SK-N-SH (cell line): ENCODE results near the gene P4HA1. TPM values are rescaled to one million over a fixed set of nuclear protein-coding genes. Genes with fewer than 3 reads are reported as not detected.

ENCODE experiments used
- CTCF ChIA-PET: fragments of 300-600, 350-600 bp; formaldehyde crosslinking; extraction: SDS; loops from one replicate; lab custom pipeline; 2021; lab: Yijun Ruan, JAX
- POLR2A ChIA-PET: fragments of 350-600 bp; sonication (Branson Sonifier 250); formaldehyde crosslinking; extraction: SDS; loops from one replicate; lab custom pipeline; 2020; ENCODE audit warnings: antibody characterized with exemption, inconsistent platforms; lab: Yijun Ruan, JAX
- DNase-seq: peaks from one replicate; pipeline ENCODE4 v3.0.0; 2012
- H2AFZ ChIP-seq: fragments of 200-600 bp; sonication (generic); 2 replicates; pipeline ENCODE4 v1.8.1; 2016; ENCODE audit warnings: antibody characterized with exemption, mild to moderate bottlenecking, low read depth
- H3F3A ChIP-seq: fragments of 200-600 bp; sonication (generic); replicated peaks from 2 replicates; pipeline ENCODE3; 2016; ENCODE audit warnings: antibody characterized with exemption, mild to moderate bottlenecking; ENCODE audit not compliant: insufficient read depth
- H3K27ac ChIP-seq, 2 experiments: fragments of 200-500 bp in 1 of 2; fragments of 200-600 bp in 1 of 2; sonication (Bioruptor generic) in 1 of 2; sonication (generic), shearing (Covaris generic) in 1 of 2; 2 replicates each; pipeline versions ENCODE4 v1.5.1 to v1.6.1; 2014 to 2016; ENCODE audit warnings: low read depth in 2 of 2, inconsistent platforms in 1 of 2, low read length in 1 of 2, mild to moderate bottlenecking in 1 of 2, mixed read lengths in 1 of 2
- H3K27me3 ChIP-seq: fragments of 200-600 bp; sonication (generic), shearing (Covaris generic); 2 replicates; pipeline ENCODE4 v1.6.1; 2016; ENCODE audit warnings: mixed run types; ENCODE audit not compliant: insufficient read depth
- H3K36me3 ChIP-seq, 2 experiments: fragments of 200-500 bp in 1 of 2; fragments of 200-600 bp in 1 of 2; sonication (Bioruptor generic) in 1 of 2; sonication (generic) in 1 of 2; replicated peaks in 1 of 2; 2 replicates each; pipeline versions ENCODE3 to v1.5.1; 2014 to 2016; ENCODE audit warnings: low read length in 1 of 2, mild to moderate bottlenecking in 1 of 2; ENCODE audit not compliant: insufficient read depth in 2 of 2, control insufficient read depth in 1 of 2
- H3K4me1 ChIP-seq, 2 experiments: fragments of 200-500 bp in 1 of 2; fragments of 200-600 bp in 1 of 2; sonication (Bioruptor generic) in 1 of 2; sonication (generic), shearing (Covaris generic) in 1 of 2; 2 replicates each; pipeline versions ENCODE4 v1.5.1 to v1.6.1; 2014 to 2016; ENCODE audit warnings: low read depth in 1 of 2, low read length in 1 of 2, mixed run types in 1 of 2; ENCODE audit not compliant: insufficient read depth in 2 of 2, control insufficient read depth in 1 of 2
- H3K4me2 ChIP-seq: fragments of 200-600 bp; sonication (generic), shearing (Covaris generic); 2 replicates; pipeline ENCODE4 v1.6.1; 2017; ENCODE audit warnings: mixed run types
- H3K4me3 ChIP-seq, 2 experiments: fragments of 200-500 bp in 1 of 2; fragments of 200-600 bp in 1 of 2; sonication (Bioruptor generic) in 1 of 2; sonication (generic), shearing (Covaris generic) in 1 of 2; 2 replicates each; pipeline versions ENCODE4 v1.5.1 to v1.8.1; 2014 to 2016; ENCODE audit warnings: low read depth in 2 of 2, inconsistent platforms in 1 of 2, low read length in 1 of 2, mild to moderate bottlenecking in 1 of 2, mixed read lengths in 1 of 2, moderate library complexity in 1 of 2
- H3K79me2 ChIP-seq: fragments of 200-600 bp; sonication (generic); 2 replicates; pipeline ENCODE4 v1.8.1; 2017; ENCODE audit warnings: mild to moderate bottlenecking; ENCODE audit not compliant: insufficient read depth
- H3K9ac ChIP-seq: fragments of 200-600 bp; sonication (generic); 2 replicates; pipeline ENCODE4 v1.6.1; 2017; ENCODE audit warnings: mixed run types
- H3K9me2 ChIP-seq: fragments of 200-600 bp; sonication (generic); 2 replicates; pipeline ENCODE4 v1.6.1; 2017; ENCODE audit warnings: mixed run types
- H3K9me3 ChIP-seq: fragments of 200-600 bp; sonication (generic); 2 replicates; pipeline ENCODE4 v1.6.1; 2017; ENCODE audit warnings: mixed run types, mild to moderate bottlenecking, moderate library complexity
- H4K20me1 ChIP-seq: fragments of 200-600 bp; sonication (generic); 2 replicates; pipeline ENCODE4 v1.6.1; 2017; ENCODE audit warnings: mild to moderate bottlenecking, mixed run types; ENCODE audit not compliant: insufficient read depth
- CHD2 ChIP-seq: fragments of 150-350 bp; IDR thresholded peaks from 2 replicates; pipeline ENCODE4 v1.6.1; 2018; ENCODE audit warnings: low read length; ENCODE audit not compliant: partially characterized antibody
- CTCF ChIP-seq: fragments of 200-600 bp; sonication (generic); IDR thresholded peaks from 2 replicates; pipeline ENCODE4 v1.6.1; 2017; ENCODE audit warnings: antibody characterized with exemption, mild to moderate bottlenecking, moderate library complexity
- FOSL2 ChIP-seq: IDR thresholded peaks from 2 replicates; pipeline ENCODE4 v1.4.0; 2012; ENCODE audit warnings: low read depth, mild to moderate bottlenecking, moderate library complexity, borderline replicate concordance
- FOXM1 ChIP-seq: IDR thresholded peaks from 2 replicates; pipeline ENCODE4 v1.4.0; 2012; ENCODE audit warnings: low read depth, mild to moderate bottlenecking
- GATA2 ChIP-seq: sonication (generic); formaldehyde crosslinking; IDR thresholded peaks from 2 replicates; pipeline ENCODE4 v1.5.0; 2020; ENCODE audit warnings: mild to moderate bottlenecking, missing genetic modification reagents
- MXI1 ChIP-seq: IDR thresholded peaks from 2 replicates; pipeline ENCODE4 v1.6.1; 2012; ENCODE audit warnings: mild to moderate bottlenecking, low read depth, low read length, improper control_type of control experiment
- NFIC ChIP-seq: IDR thresholded peaks from 2 replicates; pipeline ENCODE4 v1.4.0; 2012; ENCODE audit warnings: borderline replicate concordance
- RAD21 ChIP-seq: IDR thresholded peaks from 2 replicates; pipeline ENCODE4 v1.6.1; 2012; ENCODE audit warnings: mild to moderate bottlenecking, low read length
- RFX5 ChIP-seq: IDR thresholded peaks from 2 replicates; pipeline ENCODE4 v1.6.1; 2012; ENCODE audit warnings: mild to moderate bottlenecking, improper control_type of control experiment, low read length
- SIN3A ChIP-seq: IDR thresholded peaks from 2 replicates; pipeline ENCODE4 v1.6.1; 2012; ENCODE audit warnings: low read depth, mild to moderate bottlenecking, low read length, moderate library complexity, borderline replicate concordance
- SMC3 ChIP-seq: IDR thresholded peaks from 2 replicates; pipeline ENCODE4 v1.6.1; 2012; ENCODE audit warnings: low read depth, low read length, improper control_type of control experiment
- TEAD4 ChIP-seq: IDR thresholded peaks from 2 replicates; pipeline ENCODE4 v1.4.0; 2012; ENCODE audit warnings: mild to moderate bottlenecking, borderline replicate concordance; ENCODE audit not compliant: insufficient read depth
- WGBS: methylation state at CpG from one replicate; pipeline ENCODE4 v1.1.6; 2017; ENCODE audit warnings: low lambda C conversion rate; 5-methylcytosine and 5-hydroxymethylcytosine counted together
- polyA plus RNA-seq, 3 experiments: library from polyadenylated mRNA; depleted of rRNA; stranded (reverse); fragments of >200 nt; gene quantifications; 2 replicates each; pipeline ENCODE4 v1.2.3, GENCODE V29; 2012
- TF ChIP-seq, protein P1 (sequence below): fragments of 150-350 bp; IDR thresholded peaks from 2 replicates; pipeline ENCODE4 v1.6.1; 2016; ENCODE audit warnings: mild to moderate bottlenecking, low read depth, low read length
- TF ChIP-seq, protein P2 (sequence below): IDR thresholded peaks from 2 replicates; pipeline ENCODE4 v1.4.0; 2012; ENCODE audit warnings: low read depth, borderline replicate concordance
- TF ChIP-seq, protein P3 (sequence below): IDR thresholded peaks from 2 replicates; pipeline ENCODE4 v1.6.1; 2012; ENCODE audit warnings: mild to moderate bottlenecking, low read depth, low read length, moderate library complexity

P4HA1 gene
- polyA plus RNA-seq, 1 of the 3 experiments (the other 2 are of a cell fraction): 34.8 TPM

GRCh38 chr10:73060173-73060572 lies 36.5 kb downstream of the P4HA1 start (continued):
- no peak for TF ChIP-seq TEAD4
- TF ChIP-seq FOXM1: no peak

GRCh38 chr10:73058057-73058591 lies 38.5 kb downstream of the P4HA1 start:
- H3K9ac ChIP-seq: no peak overlapping the region
- no peak overlapping the region for H2AFZ ChIP-seq
- WGBS: 96% methylated on average over 6 of the region's 6 CpGs
- H3K9me3 ChIP-seq: no peaks in the 10 kb centered on the region
- no peak overlapping the region for H3K27ac ChIP-seq
- TF ChIP-seq RFX5 (no peak), NFIC (no peak), RAD21 (no peak), CHD2 (no peak), GATA2 (CRISPR knock-in tag) (no peak), CTCF (no peak)
- POLR2A ChIA-PET: no interaction called here
- H3K79me2 ChIP-seq: 0 out of 2 replicates have a peak, but pooled peaks cover 2% of the 10 kb centered on the region
- no peaks in the 10 kb centered on the region for H3K9me2 ChIP-seq
- H3K27me3 ChIP-seq: no peaks in the 10 kb centered on the region
- H3K4me1 ChIP-seq: peaks cover 0 to 5% of the 10 kb centered on the region in 2 experiments; a peak in 1 of 4 replicates
- no peak overlapping the region for H3K4me2 ChIP-seq
- DNase-seq: no peak
- no peaks in the 10 kb centered on the region for H4K20me1 ChIP-seq
- no peak overlapping the region for H3K4me3 ChIP-seq
- peaks cover 7% of the 10 kb centered on the region for H3F3A ChIP-seq
- peaks cover 11 to 28% of the 10 kb centered on the region in 2 experiments for H3K36me3 ChIP-seq
- CTCF ChIA-PET: no interaction called here

DNA sequence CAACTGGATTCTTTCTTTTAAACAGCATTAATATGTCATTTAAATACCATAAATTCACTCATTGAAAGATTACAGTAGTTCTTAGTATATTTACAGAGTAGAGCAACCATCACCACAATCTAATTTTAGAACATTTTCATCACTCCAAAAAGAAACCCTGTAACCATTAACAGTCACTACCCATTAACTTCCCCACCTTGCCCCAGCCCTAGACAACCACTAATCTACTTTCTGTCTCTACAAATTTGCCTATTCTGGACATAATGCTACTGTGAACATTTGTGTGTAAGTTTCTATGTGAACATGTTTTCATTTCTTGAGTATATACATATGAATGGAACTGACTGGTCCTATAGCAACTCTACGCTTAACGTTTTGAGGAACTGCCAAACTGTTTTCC lies 42.4 kb downstream of the P4HA1 start:
- Histone ChIP-seq H3K9me3 (no peaks in the 10 kb centered on the region), H3K4me1 (no peaks in the 10 kb centered on the region), H3K79me2 (0 out of 2 replicates have a peak, but pooled peaks cover 2% of the 10 kb centered on the region), H3K4me3 (no peak overlapping the region), H3K27ac (no peak overlapping the region), H3K36me3 (peaks cover 22 to 40% of the 10 kb centered on the region in 2 experiments), H4K20me1 (no peaks in the 10 kb centered on the region), H3K9me2 (no peaks in the 10 kb centered on the region), H3K4me2 (no peak overlapping the region), H2AFZ (no peak overlapping the region), H3K27me3 (no peaks in the 10 kb centered on the region), H3F3A (peaks cover 7% of the 10 kb centered on the region), H3K9ac (no peak overlapping the region)
- TF ChIP-seq SMC3 (no peak), SIN3A (no peak), MXI1 (no peak), TEAD4 (no peak), FOSL2 (no peak)
- TF ChIP-seq, protein P1, sequence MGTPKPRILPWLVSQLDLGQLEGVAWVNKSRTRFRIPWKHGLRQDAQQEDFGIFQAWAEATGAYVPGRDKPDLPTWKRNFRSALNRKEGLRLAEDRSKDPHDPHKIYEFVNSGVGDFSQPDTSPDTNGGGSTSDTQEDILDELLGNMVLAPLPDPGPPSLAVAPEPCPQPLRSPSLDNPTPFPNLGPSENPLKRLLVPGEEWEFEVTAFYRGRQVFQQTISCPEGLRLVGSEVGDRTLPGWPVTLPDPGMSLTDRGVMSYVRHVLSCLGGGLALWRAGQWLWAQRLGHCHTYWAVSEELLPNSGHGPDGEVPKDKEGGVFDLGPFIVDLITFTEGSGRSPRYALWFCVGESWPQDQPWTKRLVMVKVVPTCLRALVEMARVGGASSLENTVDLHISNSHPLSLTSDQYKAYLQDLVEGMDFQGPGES: no peak
- TF ChIP-seq, protein P2, sequence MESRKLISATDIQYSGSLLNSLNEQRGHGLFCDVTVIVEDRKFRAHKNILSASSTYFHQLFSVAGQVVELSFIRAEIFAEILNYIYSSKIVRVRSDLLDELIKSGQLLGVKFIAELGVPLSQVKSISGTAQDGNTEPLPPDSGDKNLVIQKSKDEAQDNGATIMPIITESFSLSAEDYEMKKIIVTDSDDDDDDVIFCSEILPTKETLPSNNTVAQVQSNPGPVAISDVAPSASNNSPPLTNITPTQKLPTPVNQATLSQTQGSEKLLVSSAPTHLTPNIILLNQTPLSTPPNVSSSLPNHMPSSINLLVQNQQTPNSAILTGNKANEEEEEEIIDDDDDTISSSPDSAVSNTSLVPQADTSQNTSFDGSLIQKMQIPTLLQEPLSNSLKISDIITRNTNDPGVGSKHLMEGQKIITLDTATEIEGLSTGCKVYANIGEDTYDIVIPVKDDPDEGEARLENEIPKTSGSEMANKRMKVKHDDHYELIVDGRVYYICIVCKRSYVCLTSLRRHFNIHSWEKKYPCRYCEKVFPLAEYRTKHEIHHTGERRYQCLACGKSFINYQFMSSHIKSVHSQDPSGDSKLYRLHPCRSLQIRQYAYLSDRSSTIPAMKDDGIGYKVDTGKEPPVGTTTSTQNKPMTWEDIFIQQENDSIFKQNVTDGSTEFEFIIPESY: no peak
- TF ChIP-seq, protein P3, sequence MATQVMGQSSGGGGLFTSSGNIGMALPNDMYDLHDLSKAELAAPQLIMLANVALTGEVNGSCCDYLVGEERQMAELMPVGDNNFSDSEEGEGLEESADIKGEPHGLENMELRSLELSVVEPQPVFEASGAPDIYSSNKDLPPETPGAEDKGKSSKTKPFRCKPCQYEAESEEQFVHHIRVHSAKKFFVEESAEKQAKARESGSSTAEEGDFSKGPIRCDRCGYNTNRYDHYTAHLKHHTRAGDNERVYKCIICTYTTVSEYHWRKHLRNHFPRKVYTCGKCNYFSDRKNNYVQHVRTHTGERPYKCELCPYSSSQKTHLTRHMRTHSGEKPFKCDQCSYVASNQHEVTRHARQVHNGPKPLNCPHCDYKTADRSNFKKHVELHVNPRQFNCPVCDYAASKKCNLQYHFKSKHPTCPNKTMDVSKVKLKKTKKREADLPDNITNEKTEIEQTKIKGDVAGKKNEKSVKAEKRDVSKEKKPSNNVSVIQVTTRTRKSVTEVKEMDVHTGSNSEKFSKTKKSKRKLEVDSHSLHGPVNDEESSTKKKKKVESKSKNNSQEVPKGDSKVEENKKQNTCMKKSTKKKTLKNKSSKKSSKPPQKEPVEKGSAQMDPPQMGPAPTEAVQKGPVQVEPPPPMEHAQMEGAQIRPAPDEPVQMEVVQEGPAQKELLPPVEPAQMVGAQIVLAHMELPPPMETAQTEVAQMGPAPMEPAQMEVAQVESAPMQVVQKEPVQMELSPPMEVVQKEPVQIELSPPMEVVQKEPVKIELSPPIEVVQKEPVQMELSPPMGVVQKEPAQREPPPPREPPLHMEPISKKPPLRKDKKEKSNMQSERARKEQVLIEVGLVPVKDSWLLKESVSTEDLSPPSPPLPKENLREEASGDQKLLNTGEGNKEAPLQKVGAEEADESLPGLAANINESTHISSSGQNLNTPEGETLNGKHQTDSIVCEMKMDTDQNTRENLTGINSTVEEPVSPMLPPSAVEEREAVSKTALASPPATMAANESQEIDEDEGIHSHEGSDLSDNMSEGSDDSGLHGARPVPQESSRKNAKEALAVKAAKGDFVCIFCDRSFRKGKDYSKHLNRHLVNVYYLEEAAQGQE: no peak
- DNase-seq: no peak
- CTCF ChIA-PET: no interaction called here
- POLR2A ChIA-PET: no interaction called here
- WGBS: 94% methylated on average over 2 of the region's 2 CpGs
